Measurements from ENCODE around the gene SPSB2. TPM values are rescaled to one million over a fixed set of nuclear protein-coding genes. Genes with fewer than 3 reads are reported as not detected.
A peak's percentile ranks its signal among the peaks of the same experiment; 100 is the strongest.

The SPSB2 gene
- polyA plus RNA-seq (2012; ENCODE audit: insufficient read length, low read depth) = 13.7 TPM

- TF ChIP-seq POLR2AphosphoS5 (IDR thresholded peaks at IDR 0.05; ENCODE audit: low read depth, low read length) (peak; percentile 84; the same call in 1 of the 2 replicates), TAF1 (IDR thresholded peaks at IDR 0.05; ENCODE audit: borderline replicate concordance, insufficient read depth, low read length) (peak; percentile 71; the same call in 1 of the 2 replicates), SIN3A (IDR thresholded peaks at IDR 0.05; ENCODE audit: borderline replicate concordance, insufficient read depth, low read length) (peak; percentile 81; the same call in 1 of the 2 replicates), FOXP2 (optimal IDR thresholded peaks at IDR 0.05; ENCODE audit: borderline replicate concordance, extremely low read depth, extremely low read length, insufficient read depth) (no peak), REST (IDR thresholded peaks at IDR 0.05; ENCODE audit: insufficient read depth in 1 of 2, low read depth in 2 of 2, low read length in 2 of 2) (0 out of 4 replicates have a peak, but pooled peaks of 1 of the 2 experiments have one; percentile 29)
Observed at GRCh38 chr12:6873094-6874014, at the start of gene SPSB2. SPSB2 (minus strand) TSS chr12:6873303; CDS start chr12:6872901, 402 bp downstream.

DNA sequence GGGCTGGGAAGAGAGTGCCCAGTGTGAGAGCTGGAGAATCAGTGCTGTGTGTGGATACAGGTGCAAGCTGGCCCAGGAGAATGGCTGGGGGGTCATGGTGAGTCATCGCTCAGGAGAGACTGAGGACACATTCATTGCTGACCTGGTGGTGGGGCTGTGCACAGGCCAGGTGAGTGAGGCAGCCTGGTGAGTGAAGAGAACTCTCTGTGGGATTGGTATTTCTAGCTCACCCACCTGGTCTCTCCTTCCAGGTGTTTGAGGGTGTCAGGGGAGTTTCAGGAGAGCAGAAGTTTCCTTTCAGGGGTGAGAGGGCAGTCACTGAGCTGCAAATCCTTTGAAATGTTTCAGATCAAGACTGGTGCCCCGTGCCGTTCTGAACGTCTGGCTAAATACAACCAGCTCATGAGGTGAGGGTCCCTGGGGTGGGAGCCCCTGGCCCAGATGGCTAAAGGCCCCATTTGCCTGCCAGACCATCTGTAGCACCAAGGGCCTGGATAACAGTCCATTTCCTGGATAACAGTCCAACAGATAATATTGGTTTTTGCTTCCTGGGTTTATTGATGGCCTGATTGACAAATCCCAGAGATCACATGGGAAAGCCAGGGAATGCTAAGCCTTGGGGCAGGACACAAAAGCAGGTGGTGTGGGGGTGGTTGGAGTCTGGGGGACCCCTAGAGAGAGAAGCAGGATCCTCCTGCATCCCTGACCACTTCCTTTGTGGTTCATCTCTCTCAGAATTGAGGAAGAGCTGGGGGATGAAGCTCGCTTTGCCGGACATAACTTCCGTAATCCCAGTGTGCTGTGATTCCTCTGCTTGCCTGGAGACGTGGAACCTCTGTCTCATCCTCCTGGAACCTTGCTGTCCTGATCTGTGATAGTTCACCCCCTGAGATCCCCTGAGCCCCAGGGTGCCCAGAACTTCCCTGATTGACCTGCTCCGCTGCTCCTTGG is 49.2 kb upstream of the SPSB2 start:
- TF ChIP-seq SIN3A (IDR thresholded peaks at IDR 0.05; ENCODE audit: borderline replicate concordance, insufficient read depth, low read length) = no peak
- TF ChIP-seq FOXP2 (optimal IDR thresholded peaks at IDR 0.05; ENCODE audit: borderline replicate concordance, extremely low read depth, extremely low read length, insufficient read depth) = no peak
- no peak for TF ChIP-seq POLR2AphosphoS5 (IDR thresholded peaks at IDR 0.05; ENCODE audit: low read depth, low read length)
- TF ChIP-seq TAF1 (IDR thresholded peaks at IDR 0.05; ENCODE audit: borderline replicate concordance, insufficient read depth, low read length) = no peak
- TF ChIP-seq REST (IDR thresholded peaks at IDR 0.05; ENCODE audit: insufficient read depth in 1 of 2, low read depth in 2 of 2, low read length in 2 of 2) = no peak

GRCh38 chr12:6921539-6921938 is 48.4 kb upstream of the SPSB2 start:
- TF ChIP-seq REST (IDR thresholded peaks at IDR 0.05; ENCODE audit: insufficient read depth in 1 of 2, low read depth in 2 of 2, low read length in 2 of 2) = no peak
- TF ChIP-seq POLR2AphosphoS5 (IDR thresholded peaks at IDR 0.05; ENCODE audit: low read depth, low read length) = no peak
- no peak for TF ChIP-seq SIN3A (IDR thresholded peaks at IDR 0.05; ENCODE audit: borderline replicate concordance, insufficient read depth, low read length)
- TF ChIP-seq TAF1 (IDR thresholded peaks at IDR 0.05; ENCODE audit: borderline replicate concordance, insufficient read depth, low read length) = no peak
- TF ChIP-seq FOXP2 (optimal IDR thresholded peaks at IDR 0.05; ENCODE audit: borderline replicate concordance, extremely low read depth, extremely low read length, insufficient read depth) = no peak

DNA sequence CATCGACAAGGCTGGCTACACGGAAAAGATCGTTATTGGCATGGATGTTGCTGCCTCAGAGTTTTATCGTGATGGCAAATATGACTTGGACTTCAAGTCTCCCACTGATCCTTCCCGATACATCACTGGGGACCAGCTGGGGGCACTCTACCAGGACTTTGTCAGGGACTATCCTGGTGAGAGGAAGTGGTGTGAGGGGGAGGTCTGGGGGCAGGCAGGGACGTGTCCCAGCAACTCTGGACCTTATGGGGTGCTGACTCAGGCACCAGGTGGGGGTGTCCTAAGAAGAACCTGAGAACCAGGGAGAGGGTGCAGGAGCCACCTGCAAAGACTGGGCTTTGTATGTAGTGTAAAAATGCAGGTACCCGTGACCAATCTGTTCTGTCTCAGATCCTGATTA is 46.5 kb upstream of the SPSB2 start:
- TF ChIP-seq REST (IDR thresholded peaks at IDR 0.05; ENCODE audit: insufficient read depth in 1 of 2, low read depth in 2 of 2, low read length in 2 of 2) (no peak), FOXP2 (optimal IDR thresholded peaks at IDR 0.05; ENCODE audit: borderline replicate concordance, extremely low read depth, extremely low read length, insufficient read depth) (no peak), SIN3A (IDR thresholded peaks at IDR 0.05; ENCODE audit: borderline replicate concordance, insufficient read depth, low read length) (no peak), POLR2AphosphoS5 (IDR thresholded peaks at IDR 0.05; ENCODE audit: low read depth, low read length) (no peak), TAF1 (IDR thresholded peaks at IDR 0.05; ENCODE audit: borderline replicate concordance, insufficient read depth, low read length) (no peak)
